Stomach (tissue), 4 donors: Measurements from ENCODE around the gene PMP22.

Source experiments
- EP300 ChIP-seq: sonication (generic); formaldehyde crosslinking; IDR thresholded peaks from one replicate; pipeline ENCODE4 v1.6.1; 2017; ENCODE audit warnings: antibody characterized with exemption
- POLR2A ChIP-seq, 4 donors: fragments of 450-650 bp; IDR thresholded peaks; one replicate each; pipeline ENCODE4 v1.6.1; 2016; ENCODE audit warnings: antibody characterized with exemption in 4 of 4, control low read depth in 2 of 4, mild to moderate bottlenecking in 1 of 4, moderate library complexity in 1 of 4
- POLR2AphosphoS5 ChIP-seq, 3 donors: sonication (generic); formaldehyde crosslinking; IDR thresholded peaks; one replicate each; pipeline ENCODE4 v1.6.1; 2016; ENCODE audit warnings: antibody characterized with exemption in 3 of 3
- TF ChIP-seq, protein P1 (sequence below), 7 experiments: fragments of 450-650 bp in 4 of 7; fragments of 200-600 bp in 3 of 7; sonication (generic) in 3 of 7; IDR thresholded peaks; one replicate each; pipeline ENCODE4 v1.5.1; 2016 to 2019; ENCODE audit warnings: antibody characterized with exemption in 7 of 7, control low read depth in 2 of 7, mild to moderate bottlenecking in 1 of 7

DNA sequence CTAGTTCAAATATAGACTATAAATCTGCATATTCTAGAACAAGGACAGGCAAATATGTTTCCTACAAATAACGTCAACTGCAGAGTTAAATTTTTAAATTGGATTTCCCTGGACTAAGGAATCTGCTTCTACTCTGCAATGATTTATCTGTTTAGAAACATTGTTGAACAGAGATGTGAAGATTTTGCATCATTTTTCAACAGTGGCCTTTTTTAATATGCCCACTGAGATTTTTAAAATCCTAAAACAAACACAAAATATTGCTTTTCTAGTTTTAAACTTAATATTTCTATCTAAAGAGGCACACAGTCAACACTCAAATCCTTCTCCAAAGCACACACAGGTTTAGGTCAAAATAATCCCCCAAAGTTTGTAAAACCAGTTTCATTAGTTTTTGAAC, 23.7 kb upstream of the PMP22 start:
- TF ChIP-seq, protein P1, sequence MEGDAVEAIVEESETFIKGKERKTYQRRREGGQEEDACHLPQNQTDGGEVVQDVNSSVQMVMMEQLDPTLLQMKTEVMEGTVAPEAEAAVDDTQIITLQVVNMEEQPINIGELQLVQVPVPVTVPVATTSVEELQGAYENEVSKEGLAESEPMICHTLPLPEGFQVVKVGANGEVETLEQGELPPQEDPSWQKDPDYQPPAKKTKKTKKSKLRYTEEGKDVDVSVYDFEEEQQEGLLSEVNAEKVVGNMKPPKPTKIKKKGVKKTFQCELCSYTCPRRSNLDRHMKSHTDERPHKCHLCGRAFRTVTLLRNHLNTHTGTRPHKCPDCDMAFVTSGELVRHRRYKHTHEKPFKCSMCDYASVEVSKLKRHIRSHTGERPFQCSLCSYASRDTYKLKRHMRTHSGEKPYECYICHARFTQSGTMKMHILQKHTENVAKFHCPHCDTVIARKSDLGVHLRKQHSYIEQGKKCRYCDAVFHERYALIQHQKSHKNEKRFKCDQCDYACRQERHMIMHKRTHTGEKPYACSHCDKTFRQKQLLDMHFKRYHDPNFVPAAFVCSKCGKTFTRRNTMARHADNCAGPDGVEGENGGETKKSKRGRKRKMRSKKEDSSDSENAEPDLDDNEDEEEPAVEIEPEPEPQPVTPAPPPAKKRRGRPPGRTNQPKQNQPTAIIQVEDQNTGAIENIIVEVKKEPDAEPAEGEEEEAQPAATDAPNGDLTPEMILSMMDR (IDR thresholded peaks at IDR 0.05) = no peak
- no peak for TF ChIP-seq POLR2A (IDR thresholded peaks at IDR 0.05)
- no peak for TF ChIP-seq POLR2AphosphoS5 (IDR thresholded peaks at IDR 0.05)
- no peak for TF ChIP-seq EP300
